Right kidney (tissue), 1 donor: ENCODE data around the gene EYS.
"Not testable (repeated sequence)": the region's sequence is repeated elsewhere in the genome, so short reads cannot be mapped to it uniquely, and the experiment has no call there.

Experiments
- DNase-seq: peaks from one replicate; pipeline ENCODE4 v3.0.0-alpha.2; 2016

Gene EYS

DNA sequence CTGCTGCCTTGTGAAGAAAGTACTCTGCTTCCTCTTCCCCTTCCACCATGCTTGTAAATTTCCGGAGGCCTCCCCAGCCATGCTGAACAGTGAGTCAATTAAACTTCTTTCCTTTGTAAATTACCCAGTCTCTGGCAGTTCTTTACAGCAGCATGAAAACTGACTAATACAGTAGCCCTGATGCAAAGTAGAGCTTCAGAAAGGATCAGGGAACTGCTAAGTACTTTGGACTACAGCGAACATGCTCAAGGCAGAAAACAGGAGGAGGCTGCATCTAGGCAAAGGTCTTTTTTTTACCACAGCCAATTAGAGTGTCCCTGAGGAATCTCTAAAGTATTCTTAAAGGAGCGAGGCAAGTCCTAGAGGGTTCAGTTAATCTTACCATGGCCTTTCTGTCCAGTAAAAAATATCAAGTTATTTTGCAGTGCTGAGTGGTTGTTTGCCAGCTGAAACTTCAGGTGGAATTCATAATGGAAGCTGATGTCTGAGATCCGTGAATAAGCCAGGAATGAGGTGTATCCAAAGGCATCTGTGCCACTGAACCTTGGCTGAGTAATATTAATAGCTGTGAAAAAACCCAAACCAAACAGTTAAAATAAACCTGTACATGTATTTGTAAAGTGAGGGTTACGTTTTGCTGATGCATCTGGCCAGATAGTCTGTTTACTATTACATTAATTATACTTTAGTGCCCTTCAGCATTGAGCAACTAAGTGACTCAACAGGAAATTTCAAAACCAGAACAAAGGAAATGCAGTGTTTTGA lies 1901.0 kb downstream of the EYS start:
- no peak for DNase-seq

DNA sequence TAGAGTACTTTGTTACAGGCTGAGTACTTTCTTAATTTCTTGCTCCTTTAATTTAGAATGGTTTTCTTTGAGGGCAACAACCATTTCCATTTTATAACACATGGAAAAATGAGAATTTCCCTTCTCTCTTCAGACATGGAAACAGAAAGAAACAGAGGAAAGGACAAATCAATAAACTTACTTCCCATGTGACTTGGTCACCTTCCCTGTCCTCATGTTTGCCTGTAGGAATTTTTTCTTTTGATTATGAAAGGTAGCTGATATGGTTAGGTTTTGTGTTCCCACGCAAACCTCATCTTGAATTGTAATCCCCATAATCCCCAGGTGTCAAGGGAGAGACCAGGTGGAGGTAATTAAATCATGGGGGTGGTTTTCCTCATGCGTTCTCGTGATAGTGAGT lies 1901.7 kb downstream of the EYS start:
- no peak for DNase-seq

GRCh38 chr6:63804381-63804956 lies 1902.6 kb downstream of the EYS start:
- DNase-seq: no peak

- no peak for DNase-seq
Measured at GRCh38 chr6:63803371-63803770, 1903.7 kb downstream of the EYS start.

DNA sequence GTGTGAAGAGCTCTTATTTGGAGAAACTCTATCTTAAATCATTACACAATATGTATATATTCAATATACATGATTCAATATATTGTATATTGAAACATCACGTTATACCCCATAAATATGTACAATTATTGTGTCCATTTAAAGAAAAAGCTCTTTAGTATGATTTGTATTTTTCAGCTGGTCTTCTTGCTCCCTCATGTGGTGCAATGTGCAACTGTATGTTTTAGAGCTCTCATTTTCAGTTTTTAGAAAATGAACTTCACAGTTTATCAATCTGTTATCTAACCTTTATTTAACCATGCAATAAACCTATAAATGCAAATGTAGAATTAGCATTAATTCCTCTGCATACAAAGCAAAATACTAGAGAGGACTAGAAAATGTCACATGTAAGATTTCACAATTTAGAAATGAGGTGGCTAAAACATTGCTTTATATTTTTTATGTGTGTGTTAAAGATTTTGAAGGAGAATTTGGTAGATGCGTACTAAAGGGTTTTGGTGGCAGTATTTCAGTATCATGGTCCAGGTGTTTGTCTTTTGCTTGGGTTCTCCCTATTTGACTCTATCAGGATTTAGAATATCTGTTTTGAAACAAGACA lies 1904.3 kb downstream of the EYS start:
- DNase-seq: no peak

GRCh38 chr6:63800386-63800785 lies 1906.6 kb downstream of the EYS start:
- not testable (repeated sequence) for DNase-seq

DNA sequence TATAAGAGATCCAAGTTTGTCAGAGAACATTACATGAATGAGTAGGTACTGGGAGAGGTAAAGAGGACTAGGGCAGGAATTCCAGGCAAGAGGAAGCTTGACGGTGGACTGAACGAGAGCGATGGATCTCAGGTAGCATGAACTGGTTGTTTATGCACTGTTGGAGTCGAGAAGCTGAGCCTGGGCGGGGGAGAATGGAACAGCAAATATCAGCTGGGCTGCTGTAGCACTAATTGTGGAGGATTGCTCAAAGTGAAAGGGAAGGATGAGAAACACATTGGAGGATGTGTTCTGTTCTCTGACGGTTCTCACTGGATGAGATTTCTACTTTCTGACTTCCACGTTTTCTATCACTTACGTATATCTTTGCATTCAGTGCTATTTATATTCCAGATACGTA lies 1907.2 kb downstream of the EYS start:
- no peak for DNase-seq

GRCh38 chr6:63799313-63799712 lies 1907.7 kb downstream of the EYS start:
- no peak for DNase-seq

- DNase-seq: no peak
Measured at GRCh38 chr6:63798378-63798777, 1908.6 kb downstream of the EYS start.

- DNase-seq: no peak
Measured at GRCh38 chr6:63797721-63798120, 1909.3 kb downstream of the EYS start.

DNA sequence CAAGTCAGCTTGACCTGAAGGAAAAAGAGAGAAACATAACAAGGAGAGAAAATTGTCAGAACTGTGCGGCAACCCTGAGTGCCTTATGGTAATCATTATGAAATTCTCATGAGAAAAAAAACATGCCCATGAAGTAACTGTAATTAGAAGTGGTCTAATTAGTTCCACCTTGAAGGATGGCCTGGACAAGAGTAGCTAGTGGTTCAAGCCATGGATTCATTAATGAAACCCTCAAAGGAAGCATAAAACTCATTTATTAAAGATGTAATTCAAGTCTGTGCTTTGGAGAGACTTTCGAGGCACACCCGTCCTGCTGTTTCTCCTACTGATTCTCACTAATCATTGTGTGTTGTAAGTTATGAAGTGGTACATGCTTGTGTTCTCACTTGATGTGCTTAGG lies 1911.2 kb downstream of the EYS start:
- DNase-seq: no peak

GRCh38 chr6:63795006-63795405 lies 1912.0 kb downstream of the EYS start:
- no peak for DNase-seq

- no peak for DNase-seq
Measured at GRCh38 chr6:63793465-63794137, 1913.4 kb downstream of the EYS start.

GRCh38 chr6:63792736-63793464 lies 1914.1 kb downstream of the EYS start:
- no peak for DNase-seq

DNA sequence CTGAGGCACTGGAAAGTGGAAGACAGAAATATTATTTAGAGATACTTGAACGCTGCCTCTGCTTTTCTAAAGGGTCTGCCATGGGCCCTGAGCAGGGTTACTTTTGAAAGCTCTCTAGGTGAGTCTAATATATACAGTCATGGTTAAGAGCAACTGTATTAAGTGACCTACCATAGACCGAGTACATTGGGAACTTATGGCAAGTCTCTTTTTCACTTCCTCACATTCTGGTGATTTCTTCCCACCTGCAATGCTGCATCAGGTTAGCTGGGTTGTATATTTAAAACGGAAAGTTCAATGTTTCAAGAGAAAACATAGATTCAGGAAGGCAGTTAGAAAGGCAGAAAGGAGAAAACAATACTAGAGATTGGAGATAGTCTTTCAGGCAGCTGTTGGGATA lies 1916.7 kb downstream of the EYS start:
- DNase-seq: no peak

DNA sequence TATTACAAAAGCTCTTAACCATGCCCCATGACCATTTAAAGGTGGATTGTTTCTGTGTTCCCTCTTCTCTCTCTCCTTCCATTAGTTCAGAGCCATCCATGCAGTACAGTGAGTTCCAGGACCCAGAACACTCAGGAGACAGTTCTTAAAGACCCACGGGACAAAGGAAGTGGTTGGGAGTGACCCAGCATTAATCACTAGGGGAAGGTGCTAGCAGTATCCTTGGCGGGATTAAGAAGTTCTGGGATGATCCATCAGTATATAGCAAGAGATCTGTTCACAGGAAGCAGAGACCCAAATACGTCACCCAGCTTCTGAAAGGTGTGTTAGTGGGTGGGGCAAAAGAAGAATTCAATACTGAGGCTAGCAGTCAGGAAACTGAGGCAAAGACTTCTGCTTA lies 1917.3 kb downstream of the EYS start:
- DNase-seq: no peak

DNA sequence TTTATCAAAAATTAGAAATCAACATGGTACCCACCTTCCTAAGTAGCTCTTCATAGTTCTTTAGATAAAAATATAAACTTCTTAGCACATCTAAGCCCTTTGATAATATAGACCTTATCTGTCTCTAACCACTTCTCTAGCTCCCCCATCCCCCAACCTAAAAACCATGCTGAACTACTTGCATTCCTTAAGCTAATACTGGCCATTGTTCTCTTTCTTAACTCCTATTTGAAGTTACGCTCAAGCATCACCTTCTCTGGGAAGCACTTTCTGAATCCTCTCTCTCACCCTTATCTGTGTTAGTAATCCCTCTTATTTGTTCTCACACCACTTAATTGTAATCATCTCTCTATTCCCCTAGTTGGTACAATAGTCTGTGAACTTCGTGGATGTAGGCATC lies 1918.5 kb downstream of the EYS start:
- no peak for DNase-seq

- DNase-seq: no peak
Measured at GRCh38 chr6:63787021-63787420, 1920.0 kb downstream of the EYS start.

- DNase-seq: no peak
Measured at GRCh38 chr6:63785006-63785405, 1922.0 kb downstream of the EYS start.

- no peak for DNase-seq
Measured at GRCh38 chr6:63783096-63783495, 1923.9 kb downstream of the EYS start.

- DNase-seq: no peak
Measured at GRCh38 chr6:63774961-63775360, 1932.1 kb downstream of the EYS start.

DNA sequence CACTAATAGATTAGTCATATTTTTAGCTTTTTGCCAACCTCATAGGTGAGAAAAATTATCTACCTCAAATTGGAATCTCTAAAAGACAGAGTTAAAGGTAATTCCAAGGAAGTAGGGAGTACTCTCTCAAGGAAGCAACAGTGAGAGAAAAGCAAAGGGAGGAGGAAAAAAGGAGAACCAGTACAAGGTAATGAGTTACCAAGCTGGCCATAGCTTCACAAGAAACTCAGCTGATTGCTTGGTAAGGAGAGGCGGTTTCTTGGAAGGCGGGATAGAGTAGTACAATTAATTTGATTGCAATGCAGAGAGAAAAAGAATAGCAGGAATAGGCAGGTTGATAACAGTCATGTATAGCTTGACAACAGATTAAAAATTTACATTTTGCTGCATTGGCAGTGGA lies 1933.8 kb downstream of the EYS start:
- DNase-seq: no peak

- no peak for DNase-seq
Measured at GRCh38 chr6:63765828-63766227, 1941.2 kb downstream of the EYS start.
